NB4 (cell line): ENCODE results near the gene SLC34A3.

Source experiments
- DNase-seq: peaks from one replicate; pipeline ENCODE4 v3.0.0; 2010; ENCODE audit warnings: low read depth
- H3K4me3 ChIP-seq: one replicate; pipeline ENCODE4 v1.5.1; 2011; ENCODE audit warnings: mild to moderate bottlenecking, low read depth, low read length, moderate library complexity
- CTCF ChIP-seq: IDR thresholded peaks from one replicate; pipeline ENCODE4 v1.5.1; 2012; ENCODE audit warnings: low read depth, low read length
- MAX ChIP-seq: IDR thresholded peaks from 2 replicates; pipeline ENCODE4 v1.6.1; 2011; ENCODE audit warnings: low read depth, low read length
- MYC ChIP-seq: IDR thresholded peaks from 2 replicates; pipeline ENCODE4 v1.6.1; 2011; ENCODE audit warnings: low read depth, low read length
- POLR2A ChIP-seq: IDR thresholded peaks from 2 replicates; pipeline ENCODE4 v1.6.1; 2011; ENCODE audit warnings: mild to moderate bottlenecking; ENCODE audit not compliant: insufficient read length; ENCODE audit errors: extremely low read depth

SLC34A3 gene

GRCh38 chr9:137204731-137205125, 26.0 kb upstream of the SLC34A3 start:
- peak overlapping the region; percentile 99 for H3K4me3 ChIP-seq

GRCh38 chr9:137205126-137206069, 25.3 kb upstream of the SLC34A3 start, which contains the start of the genes NDOR1 and TMEM203:
Gene NDOR1 (plus strand): TSS chr9:137205700. CDS start chr9:137205778, 78 bp downstream.
Gene TMEM203 (minus strand): TSS chr9:137205648. CDS start chr9:137205414, 234 bp downstream.
- TF ChIP-seq MAX (peak; percentile 55; the same call in 1 of the 2 replicates), CTCF (no peak), POLR2A (peak; percentile 43), MYC (peak; percentile 88)
- DNase-seq: peak; percentile 89
- H3K4me3 ChIP-seq: peak within 1 kb of the TSS; percentile 99

More at GRCh38 chr9:137204731-137205125, 26.0 kb upstream of the SLC34A3 start:
- no peak for DNase-seq
- TF ChIP-seq MAX: no peak
- no peak for TF ChIP-seq MYC
- TF ChIP-seq POLR2A: no peak
- no peak for TF ChIP-seq CTCF

GRCh38 chr9:137206602-137207001, 24.1 kb upstream of the SLC34A3 start:
- no peak for TF ChIP-seq MAX
- no peak for TF ChIP-seq CTCF
- TF ChIP-seq MYC: no peak
- TF ChIP-seq POLR2A: no peak
- H3K4me3 ChIP-seq: peak overlapping the region; percentile 99
- DNase-seq: no peak

GRCh38 chr9:137211532-137211931, 19.2 kb upstream of the SLC34A3 start:
- no peak overlapping the region for H3K4me3 ChIP-seq
- DNase-seq: no peak
- TF ChIP-seq CTCF (no peak), POLR2A (no peak), MAX (no peak), MYC (no peak)

- TF ChIP-seq CTCF: no peak
- TF ChIP-seq MAX: no peak
- TF ChIP-seq MYC: no peak
- TF ChIP-seq POLR2A: no peak
- DNase-seq: no peak
- H3K4me3 ChIP-seq: no peak overlapping the region
These were observed 18.2 kb upstream of the SLC34A3 start for GRCh38 chr9:137212520-137212919.
